ENCODE measurements around the gene CD164. TPM values are rescaled to one million over a fixed set of nuclear protein-coding genes. Genes with fewer than 3 reads are reported as not detected.
A peak's percentile ranks its signal among the peaks of the same experiment; 100 is the strongest.

Gene CD164
- total RNA-seq, 1 donor from 2014 or later = 115 TPM

DNA sequence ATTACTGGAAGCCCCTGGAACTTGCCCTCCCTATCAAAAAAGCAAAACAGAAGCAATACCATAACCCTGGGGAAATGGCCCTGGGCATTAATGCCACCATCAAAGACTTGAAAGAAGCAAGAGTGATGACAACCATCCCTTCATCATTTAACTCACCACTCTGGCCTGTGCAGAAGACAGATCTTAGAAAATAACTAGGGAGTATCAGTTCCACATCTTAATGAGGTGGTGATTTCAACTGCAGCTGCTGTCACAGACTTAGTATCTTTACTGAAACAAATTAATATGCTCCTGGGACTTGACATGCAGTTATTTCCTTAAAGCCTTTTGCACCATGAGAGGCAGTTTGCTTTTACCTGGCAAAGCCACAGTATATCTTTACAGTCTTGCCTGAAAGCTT lies 24.1 kb downstream of the CD164 start:
- intact Hi-C loops (cut with DNase I) = no loop called here
- Histone ChIP-seq H3K27ac (no peak overlapping the region), H3K36me3 (peaks cover 0 to 59% of the 10 kb centered on the region in 2 donors), H3K27me3 (no peaks in the 10 kb centered on the region), H3K4me3 (no peak overlapping the region), H3K9me3 (peaks cover 5% of the 10 kb centered on the region), H3K4me1 (peaks cover 6% of the 10 kb centered on the region)
- TF ChIP-seq POLR2A (IDR thresholded peaks at IDR 0.05) (no peak), POLR2AphosphoS5 (IDR thresholded peaks at IDR 0.05; ENCODE audit: insufficient read depth in 1 of 2, low read depth in 1 of 2) (no peak)
- TF ChIP-seq, protein P1, sequence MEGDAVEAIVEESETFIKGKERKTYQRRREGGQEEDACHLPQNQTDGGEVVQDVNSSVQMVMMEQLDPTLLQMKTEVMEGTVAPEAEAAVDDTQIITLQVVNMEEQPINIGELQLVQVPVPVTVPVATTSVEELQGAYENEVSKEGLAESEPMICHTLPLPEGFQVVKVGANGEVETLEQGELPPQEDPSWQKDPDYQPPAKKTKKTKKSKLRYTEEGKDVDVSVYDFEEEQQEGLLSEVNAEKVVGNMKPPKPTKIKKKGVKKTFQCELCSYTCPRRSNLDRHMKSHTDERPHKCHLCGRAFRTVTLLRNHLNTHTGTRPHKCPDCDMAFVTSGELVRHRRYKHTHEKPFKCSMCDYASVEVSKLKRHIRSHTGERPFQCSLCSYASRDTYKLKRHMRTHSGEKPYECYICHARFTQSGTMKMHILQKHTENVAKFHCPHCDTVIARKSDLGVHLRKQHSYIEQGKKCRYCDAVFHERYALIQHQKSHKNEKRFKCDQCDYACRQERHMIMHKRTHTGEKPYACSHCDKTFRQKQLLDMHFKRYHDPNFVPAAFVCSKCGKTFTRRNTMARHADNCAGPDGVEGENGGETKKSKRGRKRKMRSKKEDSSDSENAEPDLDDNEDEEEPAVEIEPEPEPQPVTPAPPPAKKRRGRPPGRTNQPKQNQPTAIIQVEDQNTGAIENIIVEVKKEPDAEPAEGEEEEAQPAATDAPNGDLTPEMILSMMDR (IDR thresholded peaks at IDR 0.05) = no peak
- no peak for DNase-seq (ENCODE audit: extremely low spot score in 2 of 2)

DNA sequence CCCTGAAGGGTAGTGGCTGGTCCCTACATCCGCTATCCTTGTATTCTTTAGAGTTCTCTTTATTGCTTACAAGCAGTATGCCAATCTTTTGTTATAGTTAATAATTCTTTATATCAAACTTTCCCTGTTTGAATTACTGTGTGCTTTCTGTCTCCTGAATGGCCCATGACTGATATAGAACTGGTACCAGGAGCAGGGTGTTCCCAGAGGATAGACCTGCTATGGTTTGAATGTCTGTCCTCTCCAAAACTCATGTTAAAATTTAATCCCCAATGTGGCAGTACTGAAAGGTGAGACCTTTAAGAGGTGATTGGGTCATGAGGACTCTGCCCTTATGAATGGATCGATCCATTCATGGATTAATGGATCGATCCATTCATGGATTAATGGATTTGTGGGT lies 26.0 kb downstream of the CD164 start:
- Histone ChIP-seq H3K27me3 (no peaks in the 10 kb centered on the region), H3K27ac (no peak overlapping the region), H3K4me3 (no peak overlapping the region), H3K36me3 (peaks cover 0 to 44% of the 10 kb centered on the region in 2 donors), H3K9me3 (peaks cover 5% of the 10 kb centered on the region), H3K4me1 (peaks cover 17% of the 10 kb centered on the region)
- intact Hi-C loops (cut with DNase I) = no loop called here
- no peak for DNase-seq (ENCODE audit: extremely low spot score in 2 of 2)
- TF ChIP-seq, protein P1 (IDR thresholded peaks at IDR 0.05) = no peak
- no peak for TF ChIP-seq POLR2A (IDR thresholded peaks at IDR 0.05)
- TF ChIP-seq POLR2AphosphoS5 (IDR thresholded peaks at IDR 0.05; ENCODE audit: insufficient read depth in 1 of 2, low read depth in 1 of 2) = no peak

DNA sequence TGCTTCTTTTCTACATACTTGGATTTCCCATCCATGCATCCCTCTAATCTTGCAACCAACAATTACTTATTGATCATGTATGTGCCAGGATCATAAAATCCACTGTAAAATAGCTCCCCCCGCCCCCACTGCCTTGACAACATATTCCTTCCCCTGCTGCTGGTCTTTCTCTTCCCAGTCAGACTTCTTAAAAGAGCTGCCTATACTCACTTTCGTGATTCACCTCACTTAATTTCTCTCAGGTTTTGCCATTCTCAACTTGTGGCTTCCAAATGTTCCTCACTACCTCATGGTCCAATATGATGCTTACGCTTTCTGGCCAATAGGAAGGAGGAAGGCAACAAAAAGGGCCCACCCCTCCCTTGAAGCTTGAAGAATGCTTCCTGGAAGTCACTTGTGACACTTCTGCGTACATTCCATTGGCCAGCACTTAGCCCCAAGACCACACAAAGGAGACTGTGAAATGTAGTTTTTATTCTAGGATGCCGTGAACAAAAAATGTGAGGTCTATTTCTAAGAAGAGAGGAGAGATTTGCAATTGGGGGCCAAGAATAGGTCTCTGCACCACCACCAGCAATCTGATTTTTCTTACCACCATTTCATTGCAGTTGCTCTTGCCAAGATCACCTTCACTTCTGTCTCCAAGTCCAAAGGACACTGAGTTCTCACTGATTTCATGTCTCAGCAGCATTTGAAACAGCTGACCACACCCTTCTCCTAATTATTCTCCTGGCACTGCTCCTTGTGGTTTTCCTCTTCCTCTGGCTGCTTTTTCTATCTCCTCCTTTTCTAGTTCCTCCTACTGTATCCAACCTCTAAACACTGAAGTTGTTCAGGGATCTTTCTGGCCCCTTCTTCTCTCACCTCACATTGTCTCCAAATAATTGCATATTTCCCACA lies 30.8 kb downstream of the CD164 start:
- Histone ChIP-seq H3K27me3 (no peaks in the 10 kb centered on the region), H3K36me3 (peaks cover 0 to 10% of the 10 kb centered on the region in 2 donors), H3K4me1 (peaks cover 32% of the 10 kb centered on the region), H3K9me3 (peaks cover 4% of the 10 kb centered on the region), H3K4me3 (no peak overlapping the region), H3K27ac (no peak overlapping the region)
- intact Hi-C loops (cut with DNase I) = no loop called here
- DNase-seq (ENCODE audit: extremely low spot score in 2 of 2) = no peak
- TF ChIP-seq, protein P1 (IDR thresholded peaks at IDR 0.05) = no peak
- TF ChIP-seq POLR2AphosphoS5 (IDR thresholded peaks at IDR 0.05; ENCODE audit: insufficient read depth in 1 of 2, low read depth in 1 of 2) = peak in 1 of 2 donors; percentile 40

DNA sequence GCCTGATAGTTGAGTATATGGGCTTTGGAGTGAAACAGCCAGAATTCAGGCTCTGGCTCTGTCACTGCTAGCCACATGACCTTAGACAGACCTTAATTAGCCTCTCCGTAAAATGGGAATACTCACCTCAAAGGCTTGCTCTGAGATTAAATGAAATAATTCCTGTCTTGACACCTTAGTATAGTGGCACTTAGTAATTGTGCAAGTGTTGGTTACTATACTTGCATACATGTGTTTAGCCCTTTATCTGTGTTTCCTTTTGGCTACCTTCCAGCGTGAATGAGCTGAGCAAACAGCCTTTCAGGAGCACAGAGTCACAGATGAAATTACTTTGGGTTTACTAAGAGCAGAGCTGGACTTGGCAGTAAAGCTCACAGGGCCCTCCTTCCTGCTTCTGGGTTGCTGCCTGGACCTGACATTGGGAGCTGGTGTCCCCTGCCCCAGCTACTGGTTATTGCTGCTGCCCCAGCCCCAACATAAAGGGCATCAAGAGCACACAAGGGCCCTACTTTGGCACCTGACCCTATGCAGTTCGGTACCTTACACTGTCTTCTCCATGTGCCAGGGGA lies 32.8 kb downstream of the CD164 start:
- no peaks in the 10 kb centered on the region for H3K9me3 ChIP-seq
- intact Hi-C loops (cut with DNase I) = no loop called here
- no peak for DNase-seq (ENCODE audit: extremely low spot score in 2 of 2)
- peaks cover 32% of the 10 kb centered on the region for H3K4me1 ChIP-seq
- no peaks in the 10 kb centered on the region for H3K36me3 ChIP-seq
- H3K27ac ChIP-seq = no peak overlapping the region
- no peak for TF ChIP-seq POLR2AphosphoS5 (IDR thresholded peaks at IDR 0.05; ENCODE audit: insufficient read depth in 1 of 2, low read depth in 1 of 2)
- TF ChIP-seq POLR2A (IDR thresholded peaks at IDR 0.05) = no peak
- TF ChIP-seq, protein P1 (IDR thresholded peaks at IDR 0.05) = no peak
- H3K4me3 ChIP-seq = no peak overlapping the region
- H3K27me3 ChIP-seq = no peaks in the 10 kb centered on the region

DNA sequence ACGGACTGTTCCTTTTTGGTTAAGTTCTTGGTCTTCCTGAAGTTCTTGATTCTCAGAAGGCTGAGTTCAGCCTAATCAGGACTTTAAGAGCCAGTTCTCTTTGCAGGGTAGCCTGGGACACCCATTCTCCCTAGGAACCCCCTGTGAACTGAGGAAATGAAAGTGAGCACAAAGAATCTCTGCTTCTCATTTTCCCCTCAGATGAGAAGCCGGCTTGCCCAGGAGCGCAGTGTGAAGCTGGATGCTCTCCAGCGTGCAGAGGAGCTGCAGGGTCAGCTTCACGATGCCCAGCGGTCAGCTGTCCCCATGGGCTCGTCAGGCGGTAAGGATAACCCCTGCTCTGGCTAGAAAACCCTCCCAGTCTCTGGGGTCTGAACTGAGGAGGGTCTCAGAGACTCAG lies 34.0 kb downstream of the CD164 start:
- H3K27me3 ChIP-seq = no peaks in the 10 kb centered on the region
- no peak overlapping the region for H3K27ac ChIP-seq
- no peaks in the 10 kb centered on the region for H3K36me3 ChIP-seq
- no peak overlapping the region for H3K4me3 ChIP-seq
- intact Hi-C loops (cut with DNase I) = no loop called here
- no peak for DNase-seq (ENCODE audit: extremely low spot score in 2 of 2)
- TF ChIP-seq, protein P1 (IDR thresholded peaks at IDR 0.05) = no peak
- TF ChIP-seq POLR2AphosphoS5 (IDR thresholded peaks at IDR 0.05; ENCODE audit: insufficient read depth in 1 of 2, low read depth in 1 of 2) = no peak
- no peak for TF ChIP-seq POLR2A (IDR thresholded peaks at IDR 0.05)
- H3K9me3 ChIP-seq = no peaks in the 10 kb centered on the region
- H3K4me1 ChIP-seq = peaks cover 32% of the 10 kb centered on the region

All from vagina (tissue), 2 donors.